GM10266 (cell line): Measurements from ENCODE around the gene CORO7.

Experiments
- DNase-seq: peaks from one replicate; pipeline ENCODE4 v3.0.0; 2012; ENCODE audit errors: extremely low spot score
- CTCF ChIP-seq: IDR thresholded peaks from 2 replicates; pipeline ENCODE4 v1.5.1; 2012; ENCODE audit warnings: mild to moderate bottlenecking, low read depth; ENCODE audit not compliant: control insufficient read depth, insufficient read depth; ENCODE audit errors: missing control alignments

The CORO7 gene

GRCh38 chr16:4366016-4366415, 50.4 kb downstream of the CORO7 start:
- TF ChIP-seq CTCF, result no peak
- DNase-seq, result no peak

GRCh38 chr16:4365615-4366014, 50.8 kb downstream of the CORO7 start:
- TF ChIP-seq CTCF, result no peak
- DNase-seq, result no peak

- no peak for TF ChIP-seq CTCF
- no peak for DNase-seq
These were observed 51.4 kb downstream of the CORO7 start for GRCh38 chr16:4365014-4365406.

DNA sequence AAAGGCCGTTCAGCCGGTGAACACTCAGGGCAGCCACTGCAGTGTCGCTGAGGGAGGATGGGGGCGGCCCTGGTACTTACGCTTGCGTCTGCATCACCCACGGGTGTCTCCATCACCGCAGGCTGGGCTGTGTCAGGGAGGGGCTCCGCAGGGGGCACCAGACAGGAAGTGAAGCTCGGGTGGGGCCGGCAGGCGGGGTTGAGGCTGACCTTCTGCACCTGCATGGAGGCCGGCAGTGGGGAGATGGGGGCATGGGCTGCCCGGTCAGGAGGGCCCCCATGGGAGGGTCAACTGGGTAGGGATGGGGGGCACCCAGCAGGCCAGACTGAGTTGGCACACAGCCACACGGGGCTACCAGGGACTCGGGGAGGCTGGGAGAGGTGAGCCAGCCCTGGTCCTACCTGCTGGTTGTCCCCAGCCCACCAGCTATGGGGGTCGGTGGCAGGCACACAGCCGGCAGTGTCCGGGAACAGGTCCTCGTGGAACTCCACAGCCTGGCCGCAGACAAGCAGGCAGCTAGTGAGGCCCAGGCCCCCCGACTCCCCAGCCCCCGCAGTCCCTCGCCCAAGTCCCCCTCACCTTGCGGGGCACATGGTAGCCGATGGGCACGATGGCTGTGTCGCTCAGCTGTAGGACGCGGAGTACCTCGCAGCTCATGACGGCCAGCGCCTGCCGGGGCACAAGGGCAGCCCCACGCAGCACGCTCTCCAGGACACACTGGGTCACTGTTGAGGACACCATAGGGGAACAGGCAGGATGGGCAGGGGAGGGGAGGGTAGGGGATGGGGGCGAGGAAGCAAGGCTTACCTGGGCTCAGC, 52.0 kb downstream of the CORO7 start:
- no peak for TF ChIP-seq CTCF
- no peak for DNase-seq

DNA sequence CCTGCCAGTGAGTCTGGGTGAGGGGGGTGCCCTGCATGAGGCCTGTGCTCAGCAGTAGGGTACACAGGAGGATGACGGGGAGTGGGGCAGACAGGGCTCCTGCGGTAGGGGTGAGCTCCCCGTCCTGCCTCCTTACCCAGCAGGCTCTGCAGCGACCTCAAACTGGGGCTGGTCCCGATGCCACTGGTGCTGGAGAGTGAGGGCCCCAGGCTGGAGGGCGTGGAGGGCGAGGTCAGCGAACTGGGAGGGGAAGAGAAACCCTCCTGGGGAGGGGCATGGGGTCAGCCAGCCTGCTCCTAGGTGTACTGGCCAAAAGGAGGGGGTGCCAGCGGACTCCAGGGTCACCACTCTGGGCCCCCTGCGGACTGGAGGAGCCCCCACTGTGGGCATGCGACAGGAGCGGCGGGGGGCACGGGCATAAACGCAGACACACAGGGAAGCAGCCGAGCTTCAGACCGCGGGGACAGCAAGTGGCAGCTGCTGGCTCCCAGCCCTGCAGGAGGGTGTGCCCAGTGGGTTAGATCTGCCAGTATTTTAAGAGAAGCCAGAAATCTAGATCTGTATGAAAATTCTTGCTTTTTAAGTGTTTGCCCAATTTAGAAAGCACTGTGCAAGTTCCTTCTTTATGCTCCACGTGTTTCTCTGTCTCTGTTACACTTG, 53.8 kb downstream of the CORO7 start:
- TF ChIP-seq CTCF, result no peak
- no peak for DNase-seq

- TF ChIP-seq CTCF, result no peak
- no peak for DNase-seq
These were observed 54.5 kb downstream of the CORO7 start for GRCh38 chr16:4361944-4362311.

DNA sequence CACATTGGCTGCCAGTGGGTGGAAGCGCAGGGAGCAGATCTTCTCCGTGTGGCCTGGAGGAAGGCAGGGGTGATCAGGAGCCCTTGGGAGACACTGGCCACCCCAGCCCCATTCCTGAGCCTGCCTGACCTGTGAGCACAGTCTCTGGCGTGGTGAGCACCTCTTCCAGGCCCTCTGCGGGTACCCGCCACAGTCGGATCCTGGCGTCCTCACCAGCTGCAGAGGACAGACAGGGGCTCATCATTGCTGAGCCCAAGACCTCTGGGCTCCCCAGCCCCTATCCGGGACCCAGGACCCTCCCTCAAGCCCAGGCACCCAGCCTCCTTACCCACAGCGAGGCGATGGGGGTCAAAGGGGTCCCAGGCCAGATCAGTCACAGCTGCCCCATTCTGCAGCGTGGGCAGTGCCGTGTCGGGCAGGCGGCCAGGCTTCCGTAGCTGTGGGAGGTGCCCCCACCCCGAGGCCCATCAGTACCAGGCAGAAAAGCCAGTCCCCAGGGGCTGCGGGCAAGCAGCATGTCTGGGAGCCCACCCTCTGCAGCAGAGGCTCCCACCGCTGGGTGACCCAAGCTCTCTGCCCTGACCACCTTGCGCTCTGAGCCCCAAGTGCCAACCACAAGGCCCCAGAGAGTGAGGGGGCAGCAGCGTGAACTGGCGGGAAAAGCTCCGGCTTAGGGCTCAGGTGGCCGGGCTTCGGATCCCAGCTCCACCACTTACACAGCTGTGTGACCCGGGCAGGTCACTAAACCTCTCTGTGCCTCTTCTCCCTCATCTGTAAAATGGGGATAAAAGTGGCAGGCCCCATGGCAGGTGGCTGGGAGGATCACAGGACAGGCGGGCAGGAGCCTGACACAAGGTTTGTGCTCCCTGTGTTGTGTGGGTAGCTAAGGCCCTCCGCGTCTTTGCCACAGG, 55.1 kb downstream of the CORO7 start:
- no peak for TF ChIP-seq CTCF

More for the DNA sequence above, 55.1 kb downstream of the CORO7 start:
- DNase-seq, result no peak
